Adipose tissue (tissue), 3 donors: ENCODE results near the gene ZMYND11. TPM values are rescaled to one million over a fixed set of nuclear protein-coding genes. Genes with fewer than 3 reads are reported as not detected.

Experiments used
- H3K27ac ChIP-seq: one replicate; pipeline ENCODE4 v1.5.1; 2013; ENCODE audit warnings: low read depth, low read length
- WGBS, 3 donors: extraction: QIAGEN DNeasy Blood & Tissue Kit; methylation state at CpG; one replicate each; pipeline ENCODE4 v1.1.7; 2013; 5-methylcytosine and 5-hydroxymethylcytosine counted together
- polyA plus RNA-seq, 3 donors: library from polyadenylated mRNA; stranded (reverse); fragments of 200-250 nt; gene quantifications; one replicate each; pipeline ENCODE4 v1.2.3, GENCODE V29; 2013
- donor health status: healthy with polysubstance abuse.
- donor health status: Bipolar disorder and iron deficiency.
- donor health status: healthy.

ZMYND11 gene
- polyA plus RNA-seq = 10 to 100 TPM; 22.3 to 52.3 (median 34.4) TPM

GRCh38 chr10:135132-135600, at the start of gene ZMYND11:
Gene ZMYND11, plus strand, starts transcription at chr10:135455. Its CDS starts 44,558 bp downstream, at chr10:180013.
- 0 to 1% (median 1%) methylated on average over 32 to 73 of the region's 73 CpGs for WGBS, 3 donors
- peak within 1 kb of the TSS; percentile 56 for H3K27ac ChIP-seq

GRCh38 chr10:86031-86430, 49.2 kb upstream of the ZMYND11 start:
- H3K27ac ChIP-seq = no peak overlapping the region
- WGBS, 3 donors = 84 to 89% (median 87%) methylated on average over 10 of the region's 10 CpGs

GRCh38 chr10:87177-88080, 47.8 kb upstream of the ZMYND11 start:
- H3K27ac ChIP-seq = no peak overlapping the region
- whole genome bisulfite sequencing, 3 donors = 62 to 72% (median 65%) methylated on average over 16 to 19 of the region's 19 CpGs

DNA sequence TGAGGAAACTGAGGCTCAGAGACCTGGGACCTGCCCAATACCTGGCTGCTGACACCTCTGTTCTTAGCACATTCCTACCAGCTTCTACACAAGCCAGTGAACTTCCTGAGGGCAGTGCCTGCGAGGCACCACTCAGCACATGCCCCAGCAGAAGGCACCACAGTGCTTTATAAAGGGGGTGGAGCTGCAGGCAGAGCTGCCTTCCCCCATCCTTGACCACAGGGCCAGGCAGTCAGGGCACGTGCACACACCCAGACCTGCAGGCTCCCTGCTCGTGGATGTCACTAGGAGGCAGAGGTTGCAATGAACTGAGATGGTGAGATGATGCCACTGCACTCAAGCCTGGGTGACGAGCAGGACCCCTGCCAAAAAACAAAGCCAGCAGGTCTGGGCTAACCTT, 47.0 kb upstream of the ZMYND11 start:
- 33 to 65% (median 61%) methylated on average over 4 of the region's 4 CpGs for WGBS, 3 donors

GRCh38 chr10:89248-89647, 46.0 kb upstream of the ZMYND11 start:
- H3K27ac ChIP-seq = no peak overlapping the region
- WGBS, 3 donors = 57 to 90% (median 85%) methylated on average over 2 of the region's 2 CpGs

More for the DNA sequence above, 47.0 kb upstream of the ZMYND11 start:
- no peak overlapping the region for H3K27ac ChIP-seq

DNA sequence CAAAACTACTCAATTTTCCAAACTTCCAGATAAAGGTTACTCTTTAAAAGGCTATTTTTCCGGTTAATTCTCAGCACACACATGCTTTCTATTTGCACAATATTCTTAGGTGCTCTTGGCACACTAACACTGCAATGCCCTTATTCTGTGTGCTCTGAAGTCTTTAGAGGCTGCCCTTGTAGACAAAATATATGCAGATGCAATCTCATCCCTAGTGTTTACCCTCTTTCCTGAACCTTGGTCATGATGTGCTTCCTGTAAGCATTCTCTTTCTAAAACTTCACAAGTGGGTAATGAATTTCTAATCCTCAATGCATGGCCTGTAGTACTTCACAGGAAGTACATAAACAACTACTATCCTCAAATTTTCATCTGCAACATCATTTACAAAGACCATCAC, 45.1 kb upstream of the ZMYND11 start:
- WGBS, 3 donors = 30 to 96% (median 95%) methylated on average over 1 of the region's 1 CpG

DNA sequence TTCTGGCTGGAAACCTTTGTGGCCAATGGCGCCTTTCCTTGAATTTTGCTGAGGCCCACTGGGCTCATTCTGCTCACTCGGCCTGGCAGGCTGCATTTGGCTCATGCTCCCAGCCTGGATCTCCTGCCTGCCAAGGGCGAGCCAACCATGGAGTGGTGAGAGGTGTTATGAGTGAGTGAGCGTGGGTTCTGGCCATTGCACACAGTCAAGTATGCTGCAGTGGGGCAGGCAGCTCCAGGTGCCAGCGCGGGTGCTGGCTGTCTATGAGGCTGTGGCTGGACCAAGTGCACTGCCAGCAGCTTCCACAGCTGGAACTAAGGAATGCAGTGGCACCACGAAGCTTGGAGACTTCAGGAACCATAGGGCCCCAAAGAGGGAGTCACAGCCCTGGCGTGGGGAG, 43.9 kb upstream of the ZMYND11 start:
- 76 to 89% (median 88%) methylated on average over 8 of the region's 8 CpGs for WGBS, 3 donors
- H3K27ac ChIP-seq = no peak overlapping the region

More for the DNA sequence above, 45.1 kb upstream of the ZMYND11 start:
- H3K27ac ChIP-seq = no peak overlapping the region

GRCh38 chr10:92153-92552, 43.1 kb upstream of the ZMYND11 start:
- no peak overlapping the region for H3K27ac ChIP-seq

GRCh38 chr10:92846-93245, 42.4 kb upstream of the ZMYND11 start:
- H3K27ac ChIP-seq = no peak overlapping the region
- 22 to 95% (median 81%) methylated on average over 2 of the region's 2 CpGs for WGBS, 3 donors

More at GRCh38 chr10:92153-92552, 43.1 kb upstream of the ZMYND11 start:
- WGBS, 3 donors = 21 to 84% (median 81%) methylated on average over 4 of the region's 4 CpGs

DNA sequence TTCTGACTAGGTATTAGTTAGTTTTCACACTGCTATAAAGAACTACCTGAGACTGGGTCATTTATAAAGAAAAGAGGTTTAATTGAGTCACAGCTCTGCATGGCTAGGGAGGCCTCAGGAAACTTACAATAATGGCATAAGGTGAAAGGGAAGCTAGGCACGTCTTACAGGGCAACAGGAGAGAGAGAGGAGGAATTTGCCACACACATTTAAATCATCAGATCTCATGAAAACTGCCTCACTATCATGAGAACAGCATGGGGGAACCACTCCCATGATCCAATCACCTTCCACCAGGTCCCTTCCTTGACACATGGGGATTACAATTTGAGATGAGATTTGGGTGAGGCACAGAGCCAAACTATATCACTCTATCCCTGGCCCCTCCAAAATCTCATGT, 40.6 kb upstream of the ZMYND11 start:
- 17 to 60% (median 33%) methylated on average over 1 of the region's 1 CpG for WGBS, 3 donors
- no peak overlapping the region for H3K27ac ChIP-seq

- H3K27ac ChIP-seq = no peak overlapping the region
- WGBS, 3 donors = 64 to 76% (median 69%) methylated on average over 2 of the region's 2 CpGs
Measured at GRCh38 chr10:95356-96115, 39.7 kb upstream of the ZMYND11 start.

GRCh38 chr10:96466-96865, 38.8 kb upstream of the ZMYND11 start:
- WGBS, 3 donors = 12 to 33% (median 13%) methylated on average over 1 of the region's 1 CpG
- no peak overlapping the region for H3K27ac ChIP-seq

DNA sequence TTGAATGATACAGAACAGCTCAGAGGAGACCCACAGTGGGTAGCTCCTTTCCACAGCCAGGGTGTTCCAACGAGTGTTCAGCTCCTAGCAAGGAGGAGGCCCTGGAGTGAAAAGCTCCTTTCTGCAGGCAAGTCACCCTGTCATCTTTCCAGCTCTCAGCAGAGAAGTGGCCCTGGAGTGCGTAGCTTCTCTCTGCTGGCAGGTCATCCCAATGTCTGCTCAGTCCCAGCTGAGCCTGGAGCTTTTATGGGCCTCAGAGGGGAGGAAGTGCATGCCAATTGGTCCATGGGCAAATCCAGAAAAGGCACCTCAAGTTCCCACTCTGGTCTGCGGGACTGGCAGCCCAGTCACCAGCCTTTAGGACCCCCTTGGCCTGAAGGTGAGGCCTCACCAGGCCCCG, 30.8 kb upstream of the ZMYND11 start:
- no peak overlapping the region for H3K27ac ChIP-seq
- 88 to 97% (median 96%) methylated on average over 4 of the region's 4 CpGs for WGBS, 3 donors

- WGBS, 3 donors = 58 to 91% (median 85%) methylated on average over 14 to 16 of the region's 16 CpGs
- no peak overlapping the region for H3K27ac ChIP-seq
Measured at GRCh38 chr10:104862-105565, 30.2 kb upstream of the ZMYND11 start.

GRCh38 chr10:105806-106205, 29.4 kb upstream of the ZMYND11 start:
- 31 to 92% (median 91%) methylated on average over 4 of the region's 4 CpGs for WGBS, 3 donors

DNA sequence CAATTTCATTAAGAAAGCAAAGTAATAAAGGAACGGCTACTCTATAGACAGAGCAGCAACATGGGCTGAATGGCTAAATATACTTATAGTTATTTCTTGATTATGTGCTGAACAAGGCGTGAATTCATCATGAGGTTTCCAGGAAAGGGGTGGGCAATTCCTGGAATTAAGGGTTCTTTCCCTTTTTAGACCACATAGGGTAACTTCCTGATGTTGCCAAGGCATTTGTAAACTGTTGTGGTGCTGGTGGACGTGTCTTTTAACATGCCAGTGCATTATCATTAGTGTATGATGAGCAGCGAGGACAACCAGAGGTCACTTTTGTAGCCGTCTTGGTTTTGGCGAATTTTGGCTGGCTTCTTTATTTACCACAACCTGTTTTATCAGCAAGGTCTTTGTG, 28.5 kb upstream of the ZMYND11 start:
- no peak overlapping the region for H3K27ac ChIP-seq
- 63 to 71% (median 63%) methylated on average over 6 of the region's 6 CpGs for WGBS, 3 donors

More at GRCh38 chr10:105806-106205, 29.4 kb upstream of the ZMYND11 start:
- no peak overlapping the region for H3K27ac ChIP-seq

- WGBS, 3 donors = 53 to 73% (median 71%) methylated on average over 3 of the region's 3 CpGs
- no peak overlapping the region for H3K27ac ChIP-seq
Measured at GRCh38 chr10:112246-112645, 23.0 kb upstream of the ZMYND11 start.

GRCh38 chr10:124874-125273, 10.4 kb upstream of the ZMYND11 start:
- 88 to 91% (median 89%) methylated on average over 1 of the region's 1 CpG for WGBS, 3 donors

More at GRCh38 chr10:124874-125273, 10.4 kb upstream of the ZMYND11 start:
- H3K27ac ChIP-seq = no peak overlapping the region
